Upper lobe of left lung (tissue), 6 donors: ENCODE measurements around the gene SNRNP27. TPM values are rescaled to one million over a fixed set of nuclear protein-coding genes. Genes with fewer than 3 reads are reported as not detected.

ENCODE experiments used
- ATAC-seq, 2 donors: fragments of 200-7000 bp; cut with Tn5 transposase; one replicate each; pipeline ENCODE4 v1.9.1; 2022; ENCODE audit warnings: mild to moderate bottlenecking in 2 of 2, moderate library complexity in 2 of 2; ENCODE audit not compliant: low FRiP score in 2 of 2
- DNase-seq, 2 donors: peaks; one replicate each; pipeline ENCODE4 v3.0.0-alpha.2; 2019 to 2020
- H3K27ac ChIP-seq, 4 donors: fragments of 200-600 bp; sonication (generic); one replicate each; pipeline ENCODE4 v1.5.1; 2016 to 2019
- H3K27me3 ChIP-seq, 4 donors: fragments of 200-600 bp; sonication (generic); one replicate each; pipeline ENCODE4 v1.5.1; 2017 to 2019
- H3K36me3 ChIP-seq, 4 donors: fragments of 200-600 bp; sonication (generic); one replicate each; pipeline ENCODE4 v1.5.1; 2016 to 2019
- H3K4me1 ChIP-seq, 4 donors: fragments of 200-600 bp; sonication (generic); one replicate each; pipeline ENCODE4 v1.5.1; 2018 to 2019
- H3K4me3 ChIP-seq, 4 donors: fragments of 200-600 bp; sonication (generic); one replicate each; pipeline ENCODE4 v1.5.1; 2017 to 2019; ENCODE audit warnings: mild to moderate bottlenecking in 2 of 4, moderate library complexity in 1 of 4
- H3K9me3 ChIP-seq, 4 donors: fragments of 200-600 bp; sonication (generic); one replicate each; pipeline ENCODE4 v1.5.1; 2018 to 2019
- EP300 ChIP-seq, 4 donors: sonication (generic); formaldehyde crosslinking; IDR thresholded peaks; one replicate each; pipeline ENCODE4 v1.5.1; 2017; ENCODE audit warnings: antibody characterized with exemption in 4 of 4, control low read depth in 2 of 4
- POLR2A ChIP-seq, 4 donors: fragments of 450-650 bp; IDR thresholded peaks; one replicate each; pipeline ENCODE4 v1.5.1; 2016 to 2017; ENCODE audit warnings: antibody characterized with exemption in 4 of 4, mild to moderate bottlenecking in 2 of 4
- POLR2AphosphoS5 ChIP-seq, 2 donors: sonication (generic); formaldehyde crosslinking; IDR thresholded peaks; one replicate each; pipeline ENCODE4 v1.5.1; 2017; ENCODE audit warnings: antibody characterized with exemption in 2 of 2
- WGBS, 2 donors: methylation state at CpG; one replicate each; pipeline ENCODE4 v1.1.5; 2017 to 2018; 5-methylcytosine and 5-hydroxymethylcytosine counted together
- total RNA-seq, 6 donors: library from RNA; depleted of rRNA in 4 of 6; stranded (reverse); fragments of >200 nt in 4 of 6; gene quantifications; one replicate each; pipeline versions ENCODE4 v1.1.0 to v1.2.1, GENCODE V29; 2016 to 2021
- TF ChIP-seq, protein P1 (sequence below), 6 experiments: fragments of 450-650 bp in 4 of 6; fragments of 200-600 bp in 2 of 6; sonication (generic) in 2 of 6; IDR thresholded peaks; one replicate each; pipeline ENCODE4 v1.5.1; 2016 to 2019; ENCODE audit warnings: antibody characterized with exemption in 6 of 6
- donor health status: DM: no; HTN: no; CAD: no; lungs with moderate emphysema.
- donor health status: DM: no; HTN: yes; CAD: no; lungs with severe emphysema.

Gene SNRNP27, protein sequence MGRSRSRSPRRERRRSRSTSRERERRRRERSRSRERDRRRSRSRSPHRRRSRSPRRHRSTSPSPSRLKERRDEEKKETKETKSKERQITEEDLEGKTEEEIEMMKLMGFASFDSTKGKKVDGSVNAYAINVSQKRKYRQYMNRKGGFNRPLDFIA
- 100 to 1,000 TPM in 2 of 6 donors, 10 to 100 TPM in 4; 32.7 to 120 (median 55.0) TPM for total RNA-seq

DNA sequence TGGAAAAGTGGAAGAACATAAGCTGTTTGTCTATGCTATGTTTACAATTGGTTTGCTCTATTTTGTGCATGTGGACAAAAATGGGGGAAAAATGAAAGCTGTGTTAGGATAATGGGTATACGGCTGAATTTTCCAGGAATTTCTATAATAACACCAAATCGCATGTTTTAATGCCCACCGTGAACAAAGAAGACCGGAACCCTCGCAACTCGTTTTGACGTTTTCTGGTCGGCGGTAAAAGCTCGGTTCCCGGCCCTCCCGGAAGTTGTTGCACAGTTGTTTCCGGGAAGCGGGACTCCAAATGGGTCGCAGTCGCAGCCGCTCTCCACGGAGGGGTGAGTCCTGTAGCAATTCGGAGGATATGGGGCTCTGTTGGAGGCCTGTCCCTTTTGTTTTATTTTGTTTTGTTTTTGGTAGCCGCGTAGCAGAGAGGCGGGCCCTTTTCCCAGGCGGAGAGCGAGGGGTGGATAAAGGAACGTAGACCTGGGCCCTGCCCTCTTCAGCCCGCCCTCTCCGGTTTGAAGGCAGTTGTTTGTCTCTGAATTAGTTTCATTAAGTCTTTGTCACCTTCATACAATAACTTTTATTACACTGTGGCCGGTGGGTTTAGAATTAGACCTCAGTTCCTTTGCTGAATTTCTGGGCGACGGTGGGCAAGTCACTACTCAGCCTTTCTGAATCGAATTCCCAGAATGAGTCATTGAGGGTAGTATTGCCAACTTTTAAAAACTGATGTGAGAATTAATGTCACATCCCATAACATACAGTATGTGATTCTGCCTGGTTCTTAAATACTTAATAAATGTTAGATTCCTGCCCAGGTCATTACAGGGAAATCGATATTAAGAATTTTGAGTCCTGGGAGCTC lies at the start of gene SNRNP27:
SNRNP27 (plus strand) TSS at position 273 of the 868 bp plus-strand sequence; CDS start at position 302, 29 bp downstream.
- Histone ChIP-seq H3K36me3 (peaks cover 10 to 36% (median 18%) of the 10 kb centered on the region in 4 donors), H3K4me3 (peak within 1 kb of the TSS; percentile 67 to 89 (median 76)), H3K9me3 (no peaks in the 10 kb centered on the region), H3K27me3 (no peaks in the 10 kb centered on the region), H3K27ac (peak within 1 kb of the TSS; percentile 74 to 90 (median 85)), H3K4me1 (peaks cover 12 to 23% (median 16%) of the 10 kb centered on the region in 4 donors)
- TF ChIP-seq, protein P1, sequence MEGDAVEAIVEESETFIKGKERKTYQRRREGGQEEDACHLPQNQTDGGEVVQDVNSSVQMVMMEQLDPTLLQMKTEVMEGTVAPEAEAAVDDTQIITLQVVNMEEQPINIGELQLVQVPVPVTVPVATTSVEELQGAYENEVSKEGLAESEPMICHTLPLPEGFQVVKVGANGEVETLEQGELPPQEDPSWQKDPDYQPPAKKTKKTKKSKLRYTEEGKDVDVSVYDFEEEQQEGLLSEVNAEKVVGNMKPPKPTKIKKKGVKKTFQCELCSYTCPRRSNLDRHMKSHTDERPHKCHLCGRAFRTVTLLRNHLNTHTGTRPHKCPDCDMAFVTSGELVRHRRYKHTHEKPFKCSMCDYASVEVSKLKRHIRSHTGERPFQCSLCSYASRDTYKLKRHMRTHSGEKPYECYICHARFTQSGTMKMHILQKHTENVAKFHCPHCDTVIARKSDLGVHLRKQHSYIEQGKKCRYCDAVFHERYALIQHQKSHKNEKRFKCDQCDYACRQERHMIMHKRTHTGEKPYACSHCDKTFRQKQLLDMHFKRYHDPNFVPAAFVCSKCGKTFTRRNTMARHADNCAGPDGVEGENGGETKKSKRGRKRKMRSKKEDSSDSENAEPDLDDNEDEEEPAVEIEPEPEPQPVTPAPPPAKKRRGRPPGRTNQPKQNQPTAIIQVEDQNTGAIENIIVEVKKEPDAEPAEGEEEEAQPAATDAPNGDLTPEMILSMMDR (IDR thresholded peaks at IDR 0.05) = no peak
- peak in 3 of 4 donors; percentile 26 to 57 (median 44) for TF ChIP-seq POLR2A (IDR thresholded peaks at IDR 0.05)
- TF ChIP-seq POLR2AphosphoS5 (IDR thresholded peaks at IDR 0.05) = peak; percentile 70 to 81
- 0 to 1% methylated on average over 32 of the region's 32 CpGs for WGBS, 2 donors
- DNase-seq (peak; percentile 30 to 75), ATAC-seq (peak; percentile 82 to 94)

DNA sequence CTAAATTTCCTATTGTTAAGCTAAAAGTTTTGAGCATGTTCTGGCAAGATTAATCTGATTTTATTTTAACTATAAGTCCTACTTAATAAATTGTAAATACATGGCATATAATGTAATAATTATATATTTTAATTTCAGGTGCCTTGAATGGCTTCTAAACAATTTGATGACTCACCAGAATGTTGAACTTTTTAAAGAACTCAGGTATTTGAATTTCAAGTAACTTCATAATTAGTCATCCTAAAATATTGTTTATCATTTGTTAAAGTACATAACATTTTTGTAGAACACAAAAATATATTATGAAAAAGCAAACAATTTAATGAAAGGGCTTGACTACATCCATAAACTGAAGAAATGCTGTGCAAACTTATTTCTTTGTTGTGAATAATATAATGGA lies 49.8 kb upstream of the SNRNP27 start:
- H3K9me3 ChIP-seq = no peaks in the 10 kb centered on the region
- DNase-seq = no peak
- no peak overlapping the region for H3K4me3 ChIP-seq
- no peak for ATAC-seq
- TF ChIP-seq POLR2A (IDR thresholded peaks at IDR 0.05) (no peak), EP300 (IDR thresholded peaks at IDR 0.05) (no peak), POLR2AphosphoS5 (IDR thresholded peaks at IDR 0.05) (no peak)
- TF ChIP-seq, protein P1 (IDR thresholded peaks at IDR 0.05) = no peak
- peaks cover 0 to 49% (median 21%) of the 10 kb centered on the region in 4 donors for H3K36me3 ChIP-seq
- H3K4me1 ChIP-seq = no peaks in the 10 kb centered on the region
- no peaks in the 10 kb centered on the region for H3K27me3 ChIP-seq
- no peak overlapping the region for H3K27ac ChIP-seq

DNA sequence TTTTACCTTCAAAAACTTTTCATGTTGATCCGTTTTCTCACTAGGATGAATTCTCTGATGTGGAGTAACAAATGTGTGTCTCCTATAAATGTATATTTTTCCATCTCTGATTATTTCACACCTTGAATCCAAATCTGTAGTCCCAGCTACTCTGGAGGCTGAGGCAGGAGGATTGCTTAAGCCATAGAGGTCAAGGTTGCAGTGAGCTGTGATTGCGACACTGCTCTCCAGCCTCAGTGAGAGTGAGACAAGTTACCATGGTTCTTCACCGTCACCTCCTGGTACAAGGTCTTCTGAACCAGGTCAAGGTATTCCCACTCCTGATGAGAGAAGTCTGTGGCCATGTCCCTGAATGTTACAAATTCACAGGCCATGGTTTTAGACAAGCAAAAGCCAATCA lies 49.2 kb upstream of the SNRNP27 start:
- Histone ChIP-seq H3K4me1 (no peaks in the 10 kb centered on the region), H3K27ac (no peak overlapping the region), H3K36me3 (peaks cover 0 to 51% (median 21%) of the 10 kb centered on the region in 4 donors), H3K9me3 (no peaks in the 10 kb centered on the region), H3K27me3 (no peaks in the 10 kb centered on the region), H3K4me3 (no peak overlapping the region)
- no peak for DNase-seq
- TF ChIP-seq EP300 (IDR thresholded peaks at IDR 0.05) (no peak), POLR2A (IDR thresholded peaks at IDR 0.05) (no peak), POLR2AphosphoS5 (IDR thresholded peaks at IDR 0.05) (no peak)
- TF ChIP-seq, protein P1 (IDR thresholded peaks at IDR 0.05) = no peak
- WGBS, 2 donors = 94 to 98% methylated on average over 3 of the region's 3 CpGs
- ATAC-seq = no peak

DNA sequence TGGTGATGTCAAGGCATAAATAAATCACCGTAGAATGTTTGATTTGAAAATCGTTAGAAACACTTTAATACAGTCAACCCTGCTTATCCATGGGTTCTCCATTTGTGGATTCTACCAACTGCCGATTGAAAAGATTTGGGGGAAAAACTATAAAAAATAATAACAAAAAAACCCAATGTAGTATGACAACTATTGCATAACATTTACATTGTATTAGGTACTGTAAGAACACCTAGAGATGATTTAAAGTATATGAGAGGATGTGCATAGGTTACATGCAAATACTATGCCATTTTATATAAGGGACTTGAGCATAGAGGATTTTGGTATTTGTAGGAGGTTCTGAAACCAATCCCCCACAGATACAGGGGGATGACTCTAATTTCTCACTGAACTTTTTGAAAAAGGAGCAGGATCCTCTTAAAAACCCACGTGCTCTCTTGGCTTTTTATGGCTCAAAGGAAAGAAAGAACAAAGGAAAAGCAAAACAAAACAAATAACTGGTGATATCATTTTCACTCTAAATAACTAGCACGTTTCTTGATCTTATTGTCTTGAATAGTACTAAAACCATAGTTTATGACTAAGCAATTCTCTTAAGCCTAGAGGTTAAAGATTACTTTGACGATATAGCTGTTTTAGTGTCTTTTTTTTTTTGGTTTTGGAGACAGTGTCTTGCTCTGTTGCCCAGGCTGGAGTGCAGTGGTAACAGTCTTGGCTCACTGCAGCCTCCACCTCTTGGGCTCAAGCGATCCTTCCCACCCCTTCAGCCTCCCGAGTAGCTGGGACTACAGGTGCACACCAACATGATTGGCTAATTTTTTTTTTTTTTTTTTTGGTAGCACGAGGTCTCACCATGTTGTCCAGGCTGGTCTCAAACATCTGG lies 47.3 kb upstream of the SNRNP27 start:
- H3K27ac ChIP-seq = no peak overlapping the region
- no peak overlapping the region for H3K4me3 ChIP-seq
- DNase-seq (no peak), ATAC-seq (no peak)
- H3K27me3 ChIP-seq = no peaks in the 10 kb centered on the region
- no peaks in the 10 kb centered on the region for H3K4me1 ChIP-seq
- 88 to 90% methylated on average over 9 of the region's 9 CpGs for whole genome bisulfite sequencing, 2 donors
- H3K36me3 ChIP-seq = peaks cover 0 to 57% (median 20%) of the 10 kb centered on the region in 4 donors
- H3K9me3 ChIP-seq = no peaks in the 10 kb centered on the region
- TF ChIP-seq POLR2AphosphoS5 (IDR thresholded peaks at IDR 0.05) (no peak), POLR2A (IDR thresholded peaks at IDR 0.05) (no peak), EP300 (IDR thresholded peaks at IDR 0.05) (no peak)
- TF ChIP-seq, protein P1 (IDR thresholded peaks at IDR 0.05) = no peak
